Measurements from ENCODE around the gene TMCO6.
"Not testable (repeated sequence)": the region's sequence is repeated elsewhere in the genome, so short reads cannot be mapped to it uniquely, and the experiment has no call there.

Gene TMCO6

DNA sequence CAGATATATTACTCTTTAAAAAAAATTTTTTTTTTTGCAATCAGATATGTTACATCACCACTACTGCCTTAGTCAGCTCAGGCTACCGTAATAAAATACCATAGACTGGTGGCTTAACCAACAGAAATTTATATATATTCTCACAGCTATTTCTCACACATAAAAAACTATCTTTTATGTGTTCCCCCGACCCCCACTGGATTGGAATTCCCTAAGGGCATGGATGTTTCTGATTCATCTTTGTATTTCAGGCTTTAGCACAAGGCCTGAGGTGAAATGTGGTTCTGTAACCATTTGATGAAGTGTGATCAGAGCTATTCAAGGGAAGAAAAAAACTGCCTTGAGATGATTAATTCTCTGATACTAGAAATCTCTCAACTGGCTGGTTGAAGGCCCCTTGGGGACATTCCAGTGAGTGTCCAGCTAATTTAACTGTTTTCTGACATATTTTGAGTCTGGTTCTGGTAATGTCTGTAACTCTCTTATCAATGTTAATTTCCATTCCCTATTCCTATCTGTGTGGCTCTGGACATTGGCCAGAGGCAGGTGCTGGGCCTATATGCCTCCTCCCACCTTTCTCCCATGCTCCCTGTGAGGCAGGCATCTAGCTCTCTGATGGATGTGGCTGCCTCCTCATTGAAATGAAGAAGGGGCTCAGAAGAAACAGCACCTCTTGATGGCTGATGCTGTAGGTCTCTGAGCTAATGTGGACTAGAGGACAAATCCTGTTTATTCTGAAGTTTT lies 8.8 kb upstream of the TMCO6 start:
- DNase-seq (ENCODE audit: low read depth) = no peak

DNA sequence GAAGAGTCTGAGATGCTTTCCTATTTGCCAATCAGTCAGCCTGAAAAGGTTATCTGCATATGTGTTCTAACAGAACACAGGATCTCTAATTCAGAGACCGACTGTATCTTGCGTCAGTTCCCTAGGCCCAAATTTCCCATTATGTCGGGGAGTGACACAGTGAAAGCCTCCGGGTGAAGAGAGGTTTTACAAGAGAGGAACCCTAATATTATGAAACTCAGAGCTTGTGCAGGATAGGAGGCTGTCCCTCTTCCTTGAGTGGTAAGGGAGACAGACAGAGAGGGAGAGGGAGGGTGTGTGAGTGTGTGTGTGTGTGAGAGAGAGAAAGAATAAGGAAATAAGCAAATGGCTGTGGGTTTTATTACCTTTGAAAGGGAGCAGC lies 8.2 kb upstream of the TMCO6 start:
- DNase-seq (ENCODE audit: low read depth) = no peak

DNA sequence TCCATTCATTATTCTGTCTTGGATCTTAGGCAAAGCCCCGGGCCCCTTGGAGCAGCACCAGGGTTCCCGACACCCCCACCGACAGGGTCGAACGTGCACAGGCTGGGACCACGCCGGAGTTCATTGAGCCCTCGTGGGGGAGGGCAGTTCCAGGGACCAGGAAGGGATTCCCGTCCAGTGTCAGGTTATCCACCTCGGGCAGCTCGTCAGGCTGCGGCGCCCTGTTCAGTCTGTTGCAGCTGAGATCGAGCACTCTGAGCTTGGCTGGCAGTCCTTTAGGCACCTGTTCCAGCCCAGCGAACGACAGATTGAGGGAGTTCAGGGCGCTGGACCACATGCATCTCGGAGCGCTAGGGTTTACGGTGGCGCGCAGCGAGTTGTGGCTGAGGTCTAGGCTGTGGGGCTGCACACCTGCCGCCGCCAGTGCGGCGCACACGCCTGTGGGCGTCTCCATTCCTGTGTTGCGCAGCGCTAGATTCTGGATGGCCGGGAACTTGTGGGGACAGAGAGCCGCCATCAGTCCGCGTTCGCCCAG lies 7.4 kb upstream of the TMCO6 start:
- no peak for DNase-seq (ENCODE audit: low read depth)

DNA sequence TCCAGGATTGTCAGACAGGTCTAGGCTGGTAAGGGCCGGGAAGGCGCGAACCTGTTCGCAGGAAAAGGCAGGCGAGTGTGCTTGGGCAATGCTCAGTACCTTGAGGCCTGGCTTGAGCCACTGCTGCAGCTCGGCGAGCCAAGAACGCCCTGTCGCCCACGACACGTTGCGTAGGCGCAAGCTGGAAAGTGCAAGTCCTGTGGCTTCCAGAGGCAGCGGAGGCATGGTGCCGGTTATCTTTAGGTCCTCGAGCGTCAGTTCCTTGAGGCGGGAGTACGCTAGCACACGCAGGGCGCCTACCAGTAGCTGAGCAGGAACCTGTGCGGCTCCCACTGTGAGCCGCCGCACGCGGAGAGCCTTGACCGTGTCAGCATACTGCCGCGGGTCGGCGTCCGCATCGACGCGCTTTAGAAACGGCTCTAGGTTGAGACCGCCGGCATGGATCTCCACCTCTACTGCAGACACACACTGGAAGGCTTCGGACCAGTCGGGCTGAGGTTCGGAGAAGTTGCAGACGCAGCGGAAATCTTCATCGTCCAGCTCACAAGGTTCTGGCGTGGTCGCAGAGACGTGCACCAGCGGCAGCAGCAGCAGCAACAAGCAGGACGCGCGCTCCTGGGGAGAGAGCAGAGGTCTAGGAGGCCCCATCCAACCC lies 6.8 kb upstream of the TMCO6 start:
- peak; percentile 24 for DNase-seq (ENCODE audit: low read depth)

DNA sequence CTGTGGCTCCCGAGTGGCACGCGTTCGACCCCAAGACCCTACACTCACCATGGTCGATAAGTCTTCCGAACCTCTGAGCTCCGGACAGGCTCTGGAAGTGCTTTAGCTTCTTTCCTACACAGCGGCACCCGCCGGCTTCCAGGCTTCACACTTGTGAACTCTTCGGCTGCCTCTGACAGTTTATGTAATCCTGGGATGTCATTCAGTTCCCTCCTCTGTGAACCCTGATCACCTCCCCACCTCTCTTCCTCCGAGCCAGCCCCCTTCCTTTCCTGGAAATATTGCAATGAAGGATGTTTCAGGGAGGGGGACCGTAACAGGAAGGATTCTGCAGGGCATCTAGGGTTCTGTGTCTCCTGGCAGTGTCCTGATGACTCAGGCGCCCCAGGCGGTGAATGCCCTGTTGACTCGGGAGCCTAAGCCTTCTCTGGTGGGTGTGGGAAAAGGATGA lies 6.2 kb upstream of the TMCO6 start, which contains the start of gene CD14:
Gene CD14 (minus strand): TSS at position 155 of the 451 bp plus-strand sequence. CDS start 104 bp downstream, at position 51.
- DNase-seq (ENCODE audit: low read depth) = no peak

DNA sequence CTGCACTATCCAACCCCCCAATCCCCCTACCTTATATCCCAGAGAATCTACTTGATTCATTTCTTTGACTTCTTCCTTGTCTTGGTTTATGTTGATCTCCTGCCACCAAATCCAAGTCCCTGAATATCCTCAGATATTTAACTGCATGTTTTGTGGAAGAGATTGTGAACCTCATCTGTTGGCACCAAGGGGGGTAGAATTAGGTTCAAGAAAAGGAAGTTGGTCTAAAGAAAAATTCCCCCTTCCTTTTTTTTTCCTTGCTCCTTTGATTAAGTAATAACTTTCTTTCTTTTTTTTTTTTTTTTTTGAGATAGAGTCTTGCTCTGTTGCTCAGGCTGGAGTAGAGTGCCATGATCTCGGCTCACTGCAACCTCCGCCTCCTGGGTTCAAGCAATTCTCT lies 5.8 kb upstream of the TMCO6 start:
- DNase-seq (ENCODE audit: low read depth) = no peak

DNA sequence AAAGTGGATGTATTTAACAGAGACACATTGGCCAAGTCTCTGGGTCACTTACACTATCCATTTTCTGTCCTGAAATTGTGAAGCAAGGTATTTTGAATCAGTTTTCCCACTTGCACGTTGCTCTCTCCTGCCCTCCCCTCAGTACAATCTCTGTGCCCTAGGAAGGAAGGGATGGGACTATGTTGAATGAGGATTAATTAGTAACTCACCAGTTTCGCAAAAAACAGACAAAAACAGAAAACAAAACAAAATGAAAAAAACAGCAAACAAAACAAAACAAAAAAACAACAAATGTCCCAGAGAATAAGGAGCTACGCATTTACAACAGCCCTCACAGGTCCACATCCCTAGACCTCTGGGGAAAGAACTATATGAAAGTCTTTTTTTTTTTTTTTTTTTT lies 5.1 kb upstream of the TMCO6 start:
- DNase-seq (ENCODE audit: low read depth) = no peak

DNA sequence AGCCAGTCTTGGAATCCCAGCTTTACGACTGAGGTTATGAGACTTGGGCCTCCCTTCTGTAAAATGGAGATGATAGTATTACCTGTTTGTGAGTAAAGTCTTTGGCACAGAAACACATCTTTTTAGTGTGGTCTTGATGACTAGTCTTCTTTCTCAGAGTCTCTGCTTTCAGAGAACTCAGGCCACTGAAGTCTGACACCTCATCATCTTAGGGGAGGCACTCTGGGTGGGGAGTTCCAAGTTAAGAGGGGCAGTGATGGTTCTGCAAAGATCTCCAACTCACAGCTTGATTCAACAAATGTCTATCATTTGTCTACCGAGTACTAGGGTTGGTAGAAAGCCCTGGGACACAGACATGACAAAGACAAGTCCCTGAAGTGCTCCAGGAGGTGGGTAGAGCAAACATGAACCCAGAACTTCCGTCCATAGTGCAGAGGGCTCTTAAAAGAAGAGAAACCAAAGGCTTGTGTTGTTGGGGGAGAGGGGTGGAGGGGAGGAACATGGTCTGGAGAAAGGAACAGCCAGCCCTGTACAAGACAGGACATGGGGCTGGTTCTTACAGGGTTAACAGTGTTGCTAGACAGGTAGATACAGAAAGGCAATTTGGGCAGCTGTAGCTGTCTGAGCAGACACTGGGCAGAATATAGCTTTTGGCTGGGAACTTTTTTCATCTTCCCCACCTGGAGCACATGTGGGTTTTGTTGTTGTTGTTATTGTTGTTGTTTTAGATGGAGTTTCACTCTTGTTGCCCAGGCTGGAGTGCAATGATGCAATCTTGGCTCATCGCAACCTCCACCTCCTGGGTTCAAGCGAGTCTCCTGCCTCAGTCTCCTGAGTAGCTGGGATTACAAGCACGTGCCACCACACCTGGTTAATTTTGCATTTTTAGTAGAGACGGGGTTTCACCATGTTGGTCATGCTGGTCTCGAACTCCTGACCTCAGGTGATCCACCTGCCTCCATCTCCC lies 3.7 kb upstream of the TMCO6 start:
- no peak for DNase-seq (ENCODE audit: low read depth)

DNA sequence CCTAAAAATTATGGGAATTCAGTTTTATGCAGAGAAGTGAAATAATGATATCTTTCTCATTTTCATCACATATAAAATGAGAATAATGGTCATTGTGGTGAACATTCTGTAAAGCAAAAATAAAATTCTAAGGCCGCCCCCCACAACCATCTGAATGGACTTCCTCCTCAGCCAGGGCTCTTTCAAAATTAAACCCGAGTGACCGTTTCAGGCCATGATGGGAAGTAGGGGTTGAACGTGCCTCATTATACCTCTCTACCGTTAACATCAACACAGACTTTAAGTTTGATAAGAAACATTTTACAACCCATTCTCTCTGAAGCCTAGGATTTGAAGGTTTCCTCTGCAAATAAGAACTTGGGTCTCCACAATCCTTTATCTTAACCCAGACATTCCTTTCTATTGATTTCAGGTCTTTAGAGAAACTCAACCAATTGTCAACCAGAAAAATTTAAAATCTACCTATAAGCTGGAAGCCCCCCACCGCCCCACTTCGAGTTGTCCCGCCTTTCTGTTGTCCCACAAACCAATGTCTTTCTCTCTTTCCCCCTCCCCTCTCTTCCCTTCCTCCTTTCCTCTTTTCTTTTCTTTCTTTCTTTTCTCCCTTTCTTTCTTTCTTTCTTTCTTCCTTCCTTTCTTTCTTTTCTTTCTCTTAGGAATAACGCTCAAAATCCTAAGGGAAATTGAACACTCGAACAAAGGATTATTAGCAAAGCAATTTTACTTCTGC lies 1.7 kb upstream of the TMCO6 start:
- DNase-seq (ENCODE audit: low read depth) = no peak

DNA sequence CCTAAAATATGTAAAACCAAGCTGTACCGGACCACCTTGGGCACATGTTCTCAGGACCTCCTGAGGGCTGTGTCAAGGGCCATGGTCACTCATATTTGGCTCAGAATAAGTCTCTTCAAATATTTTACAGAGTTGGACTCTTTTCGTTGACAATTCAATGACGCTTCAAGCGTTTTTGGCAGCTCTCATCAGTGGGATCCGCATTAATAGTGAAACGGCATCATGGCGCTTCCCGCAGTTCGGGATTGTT lies 428 bp upstream of the TMCO6 start:
- DNase-seq (ENCODE audit: low read depth) = not testable (repeated sequence)

DNA sequence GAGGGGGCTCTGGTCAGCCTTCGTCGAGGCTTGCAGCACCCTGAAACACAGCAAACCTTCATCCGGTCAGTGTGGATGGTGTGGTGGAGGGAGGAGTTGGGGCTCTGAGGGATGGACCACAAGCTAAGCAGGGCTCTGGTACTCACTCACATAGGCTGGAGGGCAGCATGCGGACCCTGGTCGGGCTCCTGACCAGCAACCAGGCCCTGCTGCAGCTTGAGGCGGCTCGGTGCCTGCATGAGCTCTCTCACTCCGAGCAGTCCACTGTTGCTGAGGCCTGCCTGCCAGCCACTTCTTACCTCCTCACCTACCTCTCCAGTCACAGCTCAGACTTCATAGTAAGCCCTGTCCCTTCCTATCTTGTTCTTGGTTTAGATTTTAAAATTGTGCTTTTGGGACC lies 2.5 kb downstream of the TMCO6 start:
- DNase-seq (ENCODE audit: low read depth) = no peak

DNA sequence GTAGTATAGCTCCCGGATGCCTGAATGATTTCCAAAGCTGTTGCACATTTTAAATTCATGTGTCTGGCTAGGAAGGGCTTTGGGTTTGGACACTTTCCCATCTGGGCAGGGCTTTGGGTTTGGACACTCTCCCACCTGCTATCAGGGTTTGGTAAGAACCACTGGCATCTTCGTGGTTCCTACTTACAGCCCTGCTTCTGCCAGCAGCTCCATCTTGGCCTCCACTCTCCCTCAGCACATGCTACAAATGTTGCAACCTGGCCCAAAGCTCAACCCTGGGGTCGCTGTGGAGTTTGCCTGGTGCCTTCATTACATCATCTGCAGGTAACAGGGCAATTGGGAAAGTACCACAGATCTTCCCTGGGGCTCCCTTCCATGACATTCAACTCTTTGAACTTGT lies 3.5 kb downstream of the TMCO6 start:
- no peak for DNase-seq (ENCODE audit: low read depth)

DNA sequence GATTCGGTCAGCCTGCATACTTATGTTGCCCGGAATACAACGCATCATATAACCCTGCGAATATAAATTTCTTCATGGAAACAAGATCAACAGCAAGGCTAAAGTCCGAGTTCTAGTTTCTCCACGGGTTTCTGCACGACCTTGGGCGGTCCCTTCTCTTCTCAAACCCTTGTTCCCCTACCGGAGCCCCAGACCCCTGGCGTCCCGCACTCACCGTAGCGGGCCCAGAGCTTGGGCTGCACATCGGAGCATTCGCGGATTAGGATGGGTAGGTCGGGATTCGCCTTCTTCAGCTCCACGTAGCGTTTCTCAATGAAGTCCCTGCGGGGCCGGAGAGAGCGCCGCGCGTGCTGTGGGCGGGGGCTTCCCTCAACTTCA lies 7.8 kb downstream of the TMCO6 start:
- DNase-seq (ENCODE audit: low read depth) = no peak

DNA sequence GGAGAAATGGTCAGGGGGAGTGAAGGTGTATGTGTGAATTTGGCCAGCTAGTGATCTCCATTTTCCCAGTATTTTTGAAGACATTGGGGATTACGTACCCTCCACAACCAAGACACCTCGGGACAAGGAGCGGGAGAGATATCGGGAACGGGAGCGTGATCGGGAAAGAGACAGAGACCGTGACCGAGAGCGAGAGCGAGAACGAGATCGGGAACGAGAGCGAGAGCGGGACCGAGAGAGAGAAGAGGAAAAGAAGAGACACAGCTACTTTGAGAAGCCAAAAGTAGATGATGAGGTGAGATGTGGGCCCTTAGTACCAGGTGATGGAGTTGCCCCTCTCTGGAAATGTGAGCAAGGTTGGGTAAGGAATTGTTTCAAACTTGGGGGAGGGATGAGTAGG lies 19.6 kb downstream of the TMCO6 start:
- no peak for DNase-seq (ENCODE audit: low read depth)

DNA sequence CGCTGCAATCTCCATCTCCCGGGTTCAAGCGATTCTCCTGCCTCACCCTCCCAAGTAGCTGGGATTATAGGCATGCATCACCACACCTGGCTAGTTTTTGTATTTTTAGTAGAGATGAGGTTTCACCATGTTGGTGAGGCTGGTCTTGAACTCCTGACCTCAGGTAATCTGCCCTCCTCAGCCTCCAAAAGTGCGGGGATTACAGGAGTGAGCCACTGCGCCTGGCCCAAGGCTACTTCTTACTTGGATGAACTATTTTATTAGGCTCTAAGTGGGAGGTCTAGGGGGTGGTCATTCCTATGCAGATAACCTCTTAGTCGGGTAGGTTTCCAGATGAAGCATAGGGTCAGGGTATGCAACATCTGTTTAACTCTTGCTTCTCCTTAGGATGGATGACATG lies 21.1 kb downstream of the TMCO6 start:
- not testable (repeated sequence) for DNase-seq (ENCODE audit: low read depth)

DNA sequence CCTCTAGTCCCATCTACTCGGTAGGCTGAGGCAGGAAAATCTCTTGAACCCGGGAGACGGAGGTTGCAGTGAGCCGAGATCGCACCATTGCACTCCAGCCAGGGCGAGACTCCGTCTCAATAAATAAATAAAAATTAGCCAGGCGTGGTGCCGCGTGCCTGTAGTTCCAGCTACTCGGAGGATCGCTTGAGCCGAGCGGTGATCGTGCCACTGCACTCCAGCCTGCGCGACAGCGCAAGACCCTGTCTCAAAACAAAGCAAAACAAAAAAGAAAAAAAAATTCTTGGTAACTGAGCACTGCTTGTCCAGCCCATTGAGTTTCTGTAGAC lies 24.7 kb downstream of the TMCO6 start:
- no peak for DNase-seq (ENCODE audit: low read depth)

DNA sequence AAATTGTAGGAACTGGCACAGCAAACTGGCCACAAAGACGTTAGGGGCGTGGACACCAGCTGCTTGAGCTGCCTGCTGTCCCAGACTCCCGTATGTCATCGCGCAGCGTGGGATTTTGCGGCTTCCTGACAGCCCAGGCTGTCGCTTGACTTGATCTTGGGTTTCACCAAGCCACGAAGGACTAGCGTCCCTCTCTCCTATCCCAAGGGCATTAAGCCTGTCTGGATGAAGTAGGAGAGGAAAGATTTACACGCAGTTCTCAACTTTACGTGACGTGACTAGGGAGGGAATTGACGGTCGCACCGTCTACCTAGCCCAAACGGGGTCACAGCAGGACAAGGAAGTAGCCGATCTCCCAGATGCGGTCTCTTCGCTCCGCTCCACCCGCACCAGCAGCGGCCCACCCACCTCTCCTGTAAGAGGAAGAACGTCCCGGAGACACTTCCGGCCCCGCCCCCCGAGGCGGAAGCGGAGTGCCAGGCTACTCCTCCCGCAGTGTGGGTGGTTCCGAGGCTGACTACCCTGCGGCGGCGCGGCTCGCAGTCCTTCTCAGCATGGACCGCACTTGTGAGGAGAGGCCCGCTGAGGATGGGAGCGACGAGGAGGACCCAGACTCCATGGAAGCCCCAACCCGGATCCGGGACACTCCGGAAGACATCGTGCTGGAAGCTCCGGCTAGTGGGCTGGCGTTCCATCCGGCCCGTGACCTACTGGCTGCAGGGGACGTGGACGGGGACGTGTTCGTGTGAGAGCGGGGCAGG lies 25.3 kb downstream of the TMCO6 start, which contains the start of gene WDR55:
Gene WDR55 (plus strand): TSS at position 546 of the 761 bp plus-strand sequence. CDS start 9 bp downstream, at position 555.
- DNase-seq (ENCODE audit: low read depth) = peak; percentile 93

DNA sequence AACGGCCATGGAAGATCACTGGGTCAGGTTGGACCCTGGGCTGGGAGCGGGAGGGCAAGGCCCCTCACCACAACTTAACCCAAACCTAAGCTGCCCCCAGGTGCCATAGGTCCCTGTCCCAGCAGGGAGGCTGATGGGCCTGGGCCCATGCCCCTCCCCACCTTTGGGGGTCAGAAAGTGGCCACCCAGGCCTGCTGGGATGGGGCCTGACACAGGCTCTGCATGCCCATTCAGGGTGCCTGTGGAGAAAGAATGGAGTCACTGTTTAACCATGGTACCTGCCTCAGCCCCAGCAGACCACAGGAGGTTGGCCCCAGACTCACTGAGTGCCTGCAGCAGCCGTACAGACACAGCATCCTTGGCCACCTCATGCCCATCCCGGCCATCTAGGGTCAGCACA lies 31.8 kb downstream of the TMCO6 start:
- not testable (repeated sequence) for DNase-seq (ENCODE audit: low read depth)

DNA sequence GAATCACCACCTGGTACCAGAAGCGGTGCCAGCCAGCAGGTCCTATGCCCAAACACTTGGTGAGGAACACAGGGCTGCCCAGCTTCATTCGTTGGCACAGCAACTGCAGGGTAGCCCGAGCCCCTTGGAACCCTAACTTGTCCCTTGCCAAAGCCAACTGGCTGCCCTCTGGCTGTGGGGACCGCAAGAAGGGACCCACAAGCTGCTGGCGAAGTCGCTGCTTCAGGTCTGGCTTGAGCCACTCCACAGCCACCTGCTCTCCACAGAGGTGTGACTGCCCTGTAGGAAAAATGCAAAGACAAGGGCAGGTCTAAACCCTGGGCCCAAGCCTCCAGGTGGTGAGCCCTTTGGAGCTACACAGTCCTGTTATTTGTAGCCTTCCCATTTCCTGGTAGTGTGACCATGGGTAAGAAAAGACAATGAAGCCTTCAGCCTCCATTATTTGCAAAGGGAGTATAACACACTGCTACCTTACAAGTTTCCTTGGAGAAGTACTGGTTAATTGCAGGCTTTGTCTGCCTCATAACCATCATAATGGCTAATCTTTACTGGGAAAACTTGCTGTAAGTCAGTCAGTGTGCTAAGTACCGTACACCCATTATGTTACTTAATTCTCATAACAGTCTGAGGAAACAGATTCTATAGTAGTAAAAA lies 32.3 kb downstream of the TMCO6 start:
- no peak for DNase-seq (ENCODE audit: low read depth)

DNA sequence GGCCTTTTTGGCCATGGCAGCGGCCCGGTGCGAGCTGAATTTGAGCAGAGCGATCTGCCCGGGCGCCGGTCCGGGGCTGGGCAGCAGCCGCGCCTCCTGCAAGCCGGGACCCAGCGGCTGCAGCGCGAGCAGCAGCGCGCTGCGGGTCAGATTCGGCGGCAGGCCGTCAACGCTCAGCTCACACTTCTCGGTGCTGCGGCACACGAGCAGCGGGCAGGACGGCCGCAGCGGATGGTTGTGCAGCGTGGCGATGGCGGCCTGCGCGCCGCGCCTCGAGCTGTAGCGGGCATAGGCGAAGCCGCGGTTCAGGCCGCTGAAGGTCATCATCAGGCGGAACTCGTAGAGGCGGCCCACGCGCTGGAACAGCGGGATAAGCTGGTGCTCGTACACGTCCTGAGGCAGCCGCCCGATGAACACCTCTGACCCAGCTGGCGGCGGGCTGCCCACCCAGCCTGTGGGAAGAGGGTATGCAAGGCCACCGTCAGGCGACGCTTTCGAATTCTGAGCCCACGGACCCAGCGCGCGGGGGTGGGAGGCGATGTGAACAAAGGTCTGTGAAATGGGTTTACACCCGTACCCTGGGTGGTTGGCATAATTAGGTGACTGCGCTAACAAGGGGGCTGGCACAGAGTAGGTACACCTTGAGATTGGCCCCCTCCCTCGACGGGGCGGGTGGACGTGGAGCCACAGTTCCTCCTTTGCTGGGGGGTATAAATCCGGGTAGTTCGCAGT lies 33.4 kb downstream of the TMCO6 start:
- no peak for DNase-seq (ENCODE audit: low read depth)

Data from stimulated activated CD8-positive, alpha-beta memory T cell treated with anti-CD3 and anti-CD28 coated beads, Interleukin-12 subunit alpha, Interleukin-12 subunit beta, amount 100 ng/mL, for 4 hours (primary cell).